ENCODE results near the gene PPARGC1A.
A peak's percentile ranks its signal among the peaks of the same experiment; 100 is the strongest.

The PPARGC1A gene

GRCh38 chr4:23889814-23890341 is at the start of gene PPARGC1A:
Gene PPARGC1A (minus strand): TSS chr4:23890047. CDS start chr4:23889957, 90 bp downstream.
- no peak for DNase-seq (ENCODE audit: low read depth)

GRCh38 chr4:23938796-23939195 is 48.9 kb upstream of the PPARGC1A start:
- no peak for DNase-seq (ENCODE audit: low read depth)

- DNase-seq (ENCODE audit: low read depth) = no peak
Measured at GRCh38 chr4:23937173-23937572, 47.3 kb upstream of the PPARGC1A start.

- DNase-seq (ENCODE audit: low read depth) = peak; percentile 22
Measured at GRCh38 chr4:23934915-23935314, 45.1 kb upstream of the PPARGC1A start.

GRCh38 chr4:23934223-23934622 is 44.4 kb upstream of the PPARGC1A start:
- DNase-seq (ENCODE audit: low read depth) = no peak

- DNase-seq (ENCODE audit: low read depth) = no peak
Measured at GRCh38 chr4:23932901-23933308, 43.1 kb upstream of the PPARGC1A start.

- no peak for DNase-seq (ENCODE audit: low read depth)
Measured at GRCh38 chr4:23932186-23932585, 42.3 kb upstream of the PPARGC1A start.

GRCh38 chr4:23931489-23931830 is 41.6 kb upstream of the PPARGC1A start:
- DNase-seq (ENCODE audit: low read depth) = no peak

- no peak for DNase-seq (ENCODE audit: low read depth)
Measured at GRCh38 chr4:23930750-23931488, 41.1 kb upstream of the PPARGC1A start.

GRCh38 chr4:23929248-23929647 is 39.4 kb upstream of the PPARGC1A start:
- no peak for DNase-seq (ENCODE audit: low read depth)

- DNase-seq (ENCODE audit: low read depth) = no peak
Measured at GRCh38 chr4:23924556-23924955, 34.7 kb upstream of the PPARGC1A start.

GRCh38 chr4:23923840-23924239 is 34.0 kb upstream of the PPARGC1A start:
- DNase-seq (ENCODE audit: low read depth) = no peak

GRCh38 chr4:23923141-23923540 is 33.3 kb upstream of the PPARGC1A start:
- no peak for DNase-seq (ENCODE audit: low read depth)

GRCh38 chr4:23922541-23923111 is 32.8 kb upstream of the PPARGC1A start:
- DNase-seq (ENCODE audit: low read depth) = no peak

GRCh38 chr4:23922013-23922412 is 32.2 kb upstream of the PPARGC1A start:
- no peak for DNase-seq (ENCODE audit: low read depth)

- no peak for DNase-seq (ENCODE audit: low read depth)
Measured at GRCh38 chr4:23921447-23921845, 31.6 kb upstream of the PPARGC1A start.

- DNase-seq (ENCODE audit: low read depth) = no peak
Measured at GRCh38 chr4:23920716-23921446, 31.0 kb upstream of the PPARGC1A start.

- DNase-seq (ENCODE audit: low read depth) = no peak
Measured at GRCh38 chr4:23920296-23920695, 30.4 kb upstream of the PPARGC1A start.

- no peak for DNase-seq (ENCODE audit: low read depth)
Measured at GRCh38 chr4:23916282-23916681, 26.4 kb upstream of the PPARGC1A start.

GRCh38 chr4:23915459-23916132 is 25.7 kb upstream of the PPARGC1A start:
- DNase-seq (ENCODE audit: low read depth) = no peak

GRCh38 chr4:23911675-23912455 is 22.0 kb upstream of the PPARGC1A start:
- no peak for DNase-seq (ENCODE audit: low read depth)

GRCh38 chr4:23909671-23910070 is 19.8 kb upstream of the PPARGC1A start:
- no peak for DNase-seq (ENCODE audit: low read depth)

Measured in HS-27A (cell line).